Raji (cell line): ENCODE data around the gene CCSER1.

Experiments
- POLR2A ChIP-seq: IDR thresholded peaks from 2 replicates; pipeline ENCODE4 v1.6.1; 2011; ENCODE audit warnings: low read depth, low read length, control low read depth; ENCODE audit not compliant: insufficient read depth

CCSER1 gene

DNA sequence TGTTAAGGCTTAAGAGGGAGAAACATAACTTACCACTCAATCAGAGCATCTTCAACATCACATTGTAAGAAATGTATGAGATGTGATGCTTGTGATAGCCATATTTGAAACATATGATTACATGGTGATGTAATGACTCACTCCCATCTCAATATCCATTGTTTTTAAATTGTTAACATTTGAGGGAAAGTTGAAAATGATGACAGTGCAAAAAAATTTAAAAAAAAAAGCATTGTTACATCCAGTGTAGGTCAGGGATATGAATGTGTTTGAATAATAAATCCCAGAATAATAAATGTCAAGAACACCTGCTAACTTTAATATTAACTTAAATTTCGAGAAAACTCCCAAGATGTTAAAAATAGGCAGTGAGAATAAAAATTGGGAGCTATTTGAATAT lies 6.4 kb upstream of the CCSER1 start:
- no peak for TF ChIP-seq POLR2A

DNA sequence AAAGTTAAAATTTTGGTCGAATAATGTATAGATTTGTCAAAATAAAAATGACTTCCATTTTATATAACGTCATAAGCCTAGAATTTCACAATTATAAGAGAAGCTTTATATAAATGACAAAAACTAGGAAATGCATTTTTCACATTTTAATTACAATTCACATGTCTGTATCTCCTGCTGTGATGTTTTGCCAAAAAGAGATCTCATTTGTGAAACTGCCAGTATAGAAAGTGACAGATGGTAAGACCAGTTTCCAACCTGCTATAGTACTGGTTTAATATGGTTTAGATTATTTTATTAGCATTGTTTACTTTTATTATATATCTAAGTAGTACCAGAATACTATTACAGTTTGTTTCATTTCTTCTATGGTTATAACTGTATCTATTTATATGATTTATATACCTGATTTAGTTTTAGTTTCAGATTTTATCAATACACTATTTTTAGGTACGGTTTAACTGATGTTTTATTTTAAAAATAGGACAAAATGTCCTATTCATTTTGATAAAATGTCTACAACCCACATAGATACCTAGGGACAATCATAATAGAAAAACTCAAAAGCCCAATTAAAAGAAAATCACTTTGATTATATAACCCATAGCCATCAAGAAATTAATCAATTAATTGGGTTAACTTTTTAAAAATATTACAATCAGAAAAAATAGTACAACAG lies 5.4 kb upstream of the CCSER1 start:
- TF ChIP-seq POLR2A: no peak

- TF ChIP-seq POLR2A: no peak
Measured at GRCh38 chr4:90122355-90122748, 4.8 kb upstream of the CCSER1 start.

- TF ChIP-seq POLR2A: no peak
Measured at GRCh38 chr4:90124276-90124675, 2.9 kb upstream of the CCSER1 start.

GRCh38 chr4:90126805-90127204 lies 389 bp upstream of the CCSER1 start:
- no peak for TF ChIP-seq POLR2A

DNA sequence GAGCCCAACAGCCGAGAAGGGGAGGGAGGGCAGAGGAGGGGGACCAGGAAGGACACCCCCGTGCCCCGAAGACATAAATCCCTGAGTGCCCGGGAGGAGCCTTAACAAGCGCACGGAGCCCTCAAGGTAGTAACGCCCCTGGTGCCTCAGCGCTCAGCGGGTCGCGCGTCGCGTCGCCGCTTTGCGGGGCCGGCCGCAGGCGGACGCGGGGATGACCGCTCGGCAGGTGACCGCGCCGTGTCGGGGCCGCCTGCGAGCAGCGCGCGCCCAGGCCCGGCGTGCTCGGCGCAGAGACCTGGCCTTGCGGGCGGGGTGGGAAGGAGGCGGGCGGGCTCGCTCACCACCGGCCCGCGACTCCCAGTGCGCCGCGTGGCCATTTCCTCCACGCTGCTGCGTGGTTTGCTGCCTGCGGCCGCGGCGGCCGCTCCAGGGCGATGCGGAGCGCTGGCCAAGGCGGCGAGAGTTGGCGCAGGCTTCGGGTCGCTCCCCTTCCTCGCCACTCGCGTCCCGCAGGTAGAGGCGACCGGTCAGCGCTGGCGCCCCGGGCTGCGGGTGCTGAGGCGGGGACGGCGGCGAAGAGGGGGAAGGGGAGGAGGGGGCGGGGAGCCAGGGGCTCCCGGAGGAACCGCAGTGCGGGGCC lies 632 bp downstream of the CCSER1 start:
- TF ChIP-seq POLR2A: no peak

GRCh38 chr4:90128961-90129495 lies 1.8 kb downstream of the CCSER1 start:
- no peak for TF ChIP-seq POLR2A

- TF ChIP-seq POLR2A: no peak
Measured at GRCh38 chr4:90130076-90130475, 2.9 kb downstream of the CCSER1 start.

DNA sequence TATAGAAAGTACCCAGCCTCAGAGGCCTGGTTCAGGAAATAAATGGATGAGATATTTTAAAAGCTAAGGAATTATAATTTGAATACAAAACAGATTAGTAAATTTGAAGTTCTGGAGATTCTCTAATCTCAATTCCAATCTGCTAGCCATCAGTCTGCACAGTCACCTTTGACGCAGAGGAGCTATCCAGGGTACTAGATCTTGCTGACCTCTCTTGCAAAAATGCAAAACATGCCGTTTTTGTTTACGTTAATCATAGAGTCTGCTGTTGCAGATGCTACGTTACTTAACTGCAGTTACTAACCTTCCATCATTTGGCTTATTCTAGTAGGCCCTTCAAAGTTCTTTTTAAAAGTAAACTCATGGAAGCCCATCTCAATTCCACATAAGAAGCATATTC lies 10.4 kb downstream of the CCSER1 start:
- no peak for TF ChIP-seq POLR2A

GRCh38 chr4:90142081-90142480 lies 14.9 kb downstream of the CCSER1 start:
- no peak for TF ChIP-seq POLR2A

GRCh38 chr4:90145319-90145718 lies 18.1 kb downstream of the CCSER1 start:
- TF ChIP-seq POLR2A: no peak

- no peak for TF ChIP-seq POLR2A
Measured at GRCh38 chr4:90146306-90146705, 19.1 kb downstream of the CCSER1 start.

- no peak for TF ChIP-seq POLR2A
Measured at GRCh38 chr4:90148574-90149148, 21.5 kb downstream of the CCSER1 start.

- TF ChIP-seq POLR2A: no peak
Measured at GRCh38 chr4:90152024-90152423, 24.8 kb downstream of the CCSER1 start.

GRCh38 chr4:90159193-90159592 lies 32.0 kb downstream of the CCSER1 start:
- TF ChIP-seq POLR2A: no peak

GRCh38 chr4:90160044-90160443 lies 32.9 kb downstream of the CCSER1 start:
- no peak for TF ChIP-seq POLR2A
